ENCODE results near the gene COTL1.
A peak's percentile ranks its signal among the peaks of the same experiment; 100 is the strongest.
"Not testable (repeated sequence)": the region's sequence is repeated elsewhere in the genome, so short reads cannot be mapped to it uniquely, and the experiment has no call there.

COTL1 gene

DNA sequence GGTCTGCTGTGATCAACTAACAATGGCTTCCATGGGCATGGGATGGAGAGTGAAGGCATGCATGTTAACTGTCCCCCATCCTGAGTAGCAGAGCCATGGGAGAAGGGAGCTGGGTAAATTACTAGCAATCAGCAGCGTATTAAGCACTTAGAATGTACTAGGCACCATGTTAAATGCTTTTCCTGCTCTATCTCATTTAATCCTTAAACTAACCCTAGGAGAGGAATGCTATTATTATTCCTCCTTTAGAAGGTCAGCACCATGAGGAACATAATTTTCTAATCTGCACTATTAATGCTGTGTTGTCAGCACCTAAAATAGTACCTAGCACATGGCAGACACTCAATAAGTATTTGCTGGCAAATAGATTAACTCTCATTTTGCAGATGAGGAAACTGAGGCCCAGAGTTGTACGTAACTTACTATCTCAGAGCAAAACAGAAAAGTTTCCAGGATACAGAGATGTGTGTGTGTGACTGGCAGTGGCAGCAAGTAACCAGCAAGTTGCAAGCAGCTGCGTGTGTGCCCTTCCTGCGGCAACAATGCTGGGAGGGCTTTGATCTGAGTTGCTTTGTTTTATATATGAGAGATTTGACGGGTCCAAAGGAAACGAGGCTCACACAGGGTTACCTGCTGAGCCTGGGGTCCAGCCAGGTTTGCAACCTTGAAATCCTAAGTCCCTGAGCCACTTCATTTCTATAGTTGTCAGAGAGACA, 23.9 kb upstream of the COTL1 start:
- no peak for DNase-seq

DNA sequence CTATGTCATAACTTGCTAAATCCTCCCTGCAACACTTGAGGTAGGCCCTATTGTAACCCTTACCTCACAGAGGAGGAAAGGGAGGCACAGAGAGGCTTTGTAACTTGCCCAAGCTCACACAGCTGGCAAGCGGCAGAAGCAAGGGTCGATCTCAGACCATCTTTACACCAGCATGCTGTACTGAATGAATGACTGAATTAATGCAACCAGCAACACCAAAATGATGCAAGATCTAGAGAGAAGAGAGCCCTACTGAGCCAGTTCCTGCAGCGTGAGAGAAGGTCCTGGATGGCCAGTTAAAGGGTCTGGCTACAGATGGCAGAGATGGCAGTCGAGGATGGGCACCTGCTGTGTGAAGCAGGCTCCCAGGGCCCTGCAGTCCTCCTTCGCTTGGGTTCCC, 22.3 kb upstream of the COTL1 start:
- no peak for DNase-seq

DNA sequence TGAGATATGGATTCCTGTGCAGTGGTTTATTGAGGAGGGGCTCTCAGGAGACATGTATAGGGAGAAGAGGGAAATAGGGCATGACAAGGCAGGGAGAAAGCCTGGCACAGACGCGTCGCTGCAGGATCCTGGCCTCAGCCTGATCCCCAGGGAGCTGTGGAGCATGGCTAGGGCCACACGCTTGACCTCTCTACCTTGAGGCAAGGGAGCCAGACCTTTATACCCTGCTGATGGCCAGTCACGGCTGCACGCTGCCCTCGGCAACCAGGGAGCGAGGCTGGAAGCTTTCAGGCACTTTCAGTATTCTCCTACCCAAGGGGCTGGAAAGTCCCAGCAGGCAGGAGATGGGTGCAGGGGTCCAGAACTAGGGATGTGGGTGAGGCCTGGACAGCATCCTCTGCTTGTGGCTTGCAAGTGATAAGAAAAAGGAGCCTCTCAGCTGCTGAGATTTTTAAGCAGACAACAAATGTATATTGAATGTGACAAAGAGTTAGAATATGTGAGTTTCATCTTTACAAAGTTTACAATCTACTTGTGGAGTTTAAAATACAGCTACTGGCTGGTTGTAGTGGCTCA, 20.4 kb upstream of the COTL1 start:
- DNase-seq = no peak

DNA sequence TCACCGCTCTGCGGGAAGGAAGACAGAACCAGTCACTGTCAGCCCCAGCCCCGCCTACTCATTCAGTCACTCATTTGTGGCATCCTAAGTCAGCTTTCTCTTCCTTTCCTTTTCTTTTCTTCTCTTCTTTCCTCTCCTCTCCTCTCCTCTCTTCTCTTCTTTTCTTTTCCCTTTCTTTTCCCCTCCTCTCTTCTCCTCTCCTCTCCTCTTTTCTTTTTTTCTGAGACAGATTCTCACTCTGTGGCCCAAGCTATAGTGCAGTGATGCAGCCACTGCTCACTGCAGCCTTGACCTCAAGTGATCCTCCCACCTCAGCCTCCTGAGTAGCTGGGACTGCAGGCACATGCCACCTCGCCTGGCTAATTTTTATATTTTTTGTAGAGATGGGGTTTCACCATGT, 19.8 kb upstream of the COTL1 start:
- DNase-seq = no peak

DNA sequence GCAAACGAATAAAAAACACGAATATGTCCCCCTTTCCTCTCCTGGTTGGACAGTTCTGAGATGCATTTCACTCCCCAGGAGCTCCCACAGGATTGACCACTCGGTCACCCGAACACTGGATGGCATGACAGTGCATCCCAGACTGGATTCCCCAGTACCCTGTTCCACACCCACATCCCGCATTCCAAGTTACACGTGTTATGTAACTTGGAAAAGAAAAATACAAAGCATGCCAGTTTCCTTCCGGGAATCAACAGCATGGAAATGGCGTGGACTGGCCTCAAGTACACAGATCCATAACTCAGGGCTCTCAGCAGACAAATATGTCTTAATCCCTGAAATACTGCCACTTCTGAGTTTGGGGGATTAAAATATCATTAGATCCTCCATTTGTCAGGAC, 17.8 kb upstream of the COTL1 start:
- DNase-seq = no peak

DNA sequence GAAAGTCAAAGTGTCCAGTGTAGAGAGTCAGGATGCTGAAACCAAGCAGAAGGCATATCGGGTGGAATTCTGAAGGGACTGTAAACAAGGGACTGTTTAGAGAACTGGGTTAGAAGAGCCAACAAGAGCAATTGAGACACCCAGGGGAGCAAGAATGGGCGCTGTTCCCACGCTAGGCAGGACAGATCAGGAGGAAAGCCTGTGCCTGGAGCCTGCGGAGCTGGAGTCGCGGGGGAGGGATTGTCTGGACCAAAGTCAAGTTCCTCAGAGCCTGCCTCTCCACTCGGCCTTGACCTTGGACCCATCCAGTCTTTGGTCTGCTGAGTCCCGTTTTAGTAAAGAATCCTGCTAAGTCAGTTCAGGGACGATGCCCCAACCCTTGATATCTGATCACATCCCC, 15.7 kb upstream of the COTL1 start:
- DNase-seq = no peak

DNA sequence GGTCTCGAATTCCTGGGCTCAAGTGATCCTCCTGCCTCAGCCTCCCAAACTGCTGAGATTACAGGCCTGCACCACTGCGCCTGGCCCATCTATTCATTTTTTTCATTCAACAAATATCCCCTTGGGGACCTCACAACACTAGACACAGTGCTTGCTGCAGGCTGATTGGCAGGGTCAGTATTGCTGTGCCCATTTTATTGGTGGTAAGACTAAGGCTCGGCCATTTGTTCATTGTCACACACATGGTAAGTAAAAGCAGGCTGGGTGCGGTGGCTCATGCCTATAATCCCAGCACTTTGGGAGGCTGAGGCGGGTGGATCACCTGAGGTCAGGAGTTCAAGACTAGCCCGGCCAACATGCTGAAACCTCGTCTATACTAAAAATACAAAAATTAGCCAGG, 15.0 kb upstream of the COTL1 start:
- DNase-seq = not testable (repeated sequence)

DNA sequence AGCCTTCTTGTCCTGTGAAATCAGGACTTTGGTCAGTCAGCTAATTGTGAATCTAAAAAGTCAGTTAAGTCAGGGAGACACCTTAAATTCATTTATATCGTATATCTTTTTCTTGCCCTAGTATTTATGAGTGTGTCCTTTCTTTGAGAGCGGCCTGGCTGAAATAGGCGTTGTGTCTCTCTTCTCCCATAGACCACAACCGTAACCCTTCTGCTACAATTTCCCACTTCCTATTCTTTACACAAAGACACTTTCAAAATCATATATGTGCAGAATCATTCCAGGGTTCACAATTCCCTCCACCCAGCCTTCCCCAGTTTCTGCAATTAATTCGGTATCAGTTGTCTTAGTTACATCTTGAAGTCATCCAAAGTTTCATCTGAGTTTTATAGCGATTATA, 14.0 kb upstream of the COTL1 start:
- no peak for DNase-seq

DNA sequence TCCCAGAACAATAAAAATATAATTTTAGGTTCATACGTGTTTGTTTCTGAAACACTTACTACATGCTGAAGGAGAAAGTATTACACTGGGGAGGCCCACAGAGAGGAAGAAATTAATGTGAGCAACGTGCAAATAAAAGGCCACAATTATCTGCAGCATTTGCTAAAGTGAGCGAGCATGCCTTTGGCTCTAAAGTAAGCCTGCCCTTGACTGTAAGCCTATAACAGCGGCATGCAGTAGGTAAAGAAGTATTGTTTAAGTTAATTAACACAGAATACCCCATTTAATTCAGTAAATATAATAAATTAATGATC, 13.2 kb upstream of the COTL1 start:
- no peak for DNase-seq

DNA sequence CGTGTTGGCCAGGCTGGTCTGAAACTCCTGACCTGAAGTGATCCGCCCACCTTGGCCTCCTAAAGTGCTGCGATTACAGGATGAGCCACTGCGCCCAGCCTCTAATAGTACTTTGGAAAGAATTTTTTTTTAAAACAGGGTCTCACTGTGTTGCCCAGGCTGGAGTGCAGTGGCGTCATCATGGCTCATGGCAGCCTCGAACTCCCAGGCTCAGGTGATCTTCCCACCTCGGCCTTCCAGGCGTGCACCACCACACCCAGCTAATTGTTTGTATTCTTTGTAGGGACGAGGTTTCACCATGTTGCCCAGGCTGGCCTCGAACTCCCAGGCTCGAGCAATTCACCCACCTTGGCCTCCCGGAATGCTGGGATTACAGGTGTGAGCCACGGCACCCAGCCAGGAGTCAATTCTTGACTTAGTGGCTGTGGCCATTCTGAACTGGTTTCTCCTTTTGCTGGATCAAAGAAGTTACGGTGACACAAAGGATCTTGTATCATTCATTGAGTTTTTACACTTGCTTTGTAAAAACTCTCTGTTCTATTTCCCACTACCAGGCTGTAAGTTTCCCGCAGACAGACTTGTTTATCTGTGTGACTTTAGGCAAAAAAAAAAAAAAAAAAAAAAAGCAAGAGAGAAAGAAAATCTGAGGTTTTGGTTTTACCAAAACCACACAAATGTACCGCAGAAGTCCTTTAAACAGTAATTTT, 12.7 kb upstream of the COTL1 start:
- DNase-seq = no peak

DNA sequence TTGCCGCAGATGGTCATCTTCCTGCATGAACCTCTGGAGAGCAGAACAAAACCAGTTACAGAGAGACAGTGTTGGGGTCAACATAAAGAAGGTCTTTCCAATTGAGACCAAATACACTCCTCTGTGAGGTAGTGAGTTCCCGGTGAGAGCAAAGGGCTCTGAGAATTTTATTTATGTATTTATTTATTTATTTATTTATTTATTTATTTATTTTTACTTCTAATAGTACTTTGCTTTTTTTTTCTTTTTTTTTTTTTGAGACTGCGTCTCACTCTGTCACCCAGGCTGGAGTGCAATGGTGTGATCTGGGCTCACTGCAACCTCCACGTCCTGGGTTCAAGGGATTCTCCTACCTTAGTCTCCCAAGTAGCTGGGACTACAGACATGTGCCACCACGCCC, 12.1 kb upstream of the COTL1 start:
- no peak for DNase-seq

DNA sequence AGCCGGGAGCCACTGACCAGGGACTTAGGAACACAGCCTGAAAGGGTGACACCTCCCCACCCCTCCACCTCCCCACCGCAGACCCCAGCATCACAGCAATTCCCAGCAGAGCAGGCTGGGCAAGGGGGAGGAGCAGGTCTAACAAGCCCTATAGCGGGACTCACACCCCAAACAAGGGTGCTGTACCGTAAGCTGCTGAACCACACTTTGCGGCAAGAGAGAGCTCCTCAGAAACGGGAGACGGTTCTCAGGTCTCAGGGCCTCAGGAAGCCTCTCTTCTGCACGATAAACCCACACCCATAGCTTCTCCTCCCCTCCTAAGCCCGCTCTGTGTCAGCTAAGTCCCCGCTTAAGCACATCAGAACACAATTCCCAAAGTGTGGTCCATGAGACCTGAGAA, 11.7 kb upstream of the COTL1 start:
- no peak for DNase-seq

DNA sequence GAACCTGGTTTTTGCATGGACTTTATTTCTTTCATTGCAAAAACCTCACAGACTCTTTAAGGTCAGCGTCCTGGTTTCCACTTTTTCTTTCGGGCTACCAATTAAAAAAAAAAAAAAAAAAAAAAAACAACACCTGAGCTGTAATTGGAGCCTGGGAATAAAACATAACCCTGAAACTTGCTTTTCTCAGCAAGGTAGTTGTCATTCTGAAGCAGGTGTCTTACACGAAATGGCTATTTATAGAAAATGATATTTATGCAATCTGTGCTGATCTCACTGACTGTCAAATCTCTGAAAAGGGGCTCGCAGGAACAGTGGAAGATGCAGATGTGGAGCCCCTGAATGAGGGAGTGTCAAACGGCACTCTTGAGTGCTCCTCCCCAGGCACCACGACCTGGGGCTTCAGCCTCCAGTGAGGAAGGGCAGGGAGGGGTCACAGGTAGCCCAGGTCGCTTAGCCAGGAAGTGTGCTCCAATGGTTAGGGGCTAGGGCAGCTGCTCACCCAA, 10.4 kb upstream of the COTL1 start:
- no peak for DNase-seq

DNA sequence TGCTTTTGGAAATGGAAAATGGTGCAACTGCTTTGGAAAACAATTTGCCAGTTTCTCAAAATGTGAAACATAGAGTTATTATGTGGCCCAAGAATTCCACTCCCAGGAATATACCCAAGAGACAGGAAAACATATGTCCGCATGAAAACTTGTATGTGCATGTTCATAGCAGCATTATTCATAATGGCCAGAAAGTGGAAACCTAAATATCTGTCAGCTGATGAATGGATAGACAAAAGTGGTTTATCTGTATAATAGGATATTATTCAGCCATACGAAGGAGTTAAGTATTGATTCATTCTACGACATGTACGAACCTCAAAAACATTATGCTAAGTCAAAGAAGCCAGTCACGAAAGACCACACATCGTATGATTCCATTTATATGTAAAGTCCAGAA, 7.7 kb upstream of the COTL1 start:
- no peak for DNase-seq

DNA sequence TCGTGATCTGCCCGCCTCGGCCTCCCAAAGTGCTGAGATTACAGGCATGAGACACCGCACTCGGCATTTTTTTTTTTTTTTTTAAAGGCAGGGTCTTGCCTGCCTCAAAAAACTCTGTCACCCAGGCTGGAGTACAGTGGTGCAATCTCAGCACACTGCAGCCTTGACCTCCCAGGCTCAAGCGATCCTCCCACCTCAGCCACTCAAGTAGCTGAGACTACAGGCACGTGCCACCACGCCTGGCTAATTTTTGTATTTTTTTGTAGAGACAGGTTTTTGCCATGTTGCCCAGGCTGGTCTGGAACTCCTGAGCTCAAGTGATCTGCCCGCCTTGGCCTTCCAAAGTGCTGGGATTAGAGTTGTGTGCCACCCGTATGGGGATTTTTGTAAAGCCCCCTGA, 3.0 kb upstream of the COTL1 start:
- not testable (repeated sequence) for DNase-seq

DNA sequence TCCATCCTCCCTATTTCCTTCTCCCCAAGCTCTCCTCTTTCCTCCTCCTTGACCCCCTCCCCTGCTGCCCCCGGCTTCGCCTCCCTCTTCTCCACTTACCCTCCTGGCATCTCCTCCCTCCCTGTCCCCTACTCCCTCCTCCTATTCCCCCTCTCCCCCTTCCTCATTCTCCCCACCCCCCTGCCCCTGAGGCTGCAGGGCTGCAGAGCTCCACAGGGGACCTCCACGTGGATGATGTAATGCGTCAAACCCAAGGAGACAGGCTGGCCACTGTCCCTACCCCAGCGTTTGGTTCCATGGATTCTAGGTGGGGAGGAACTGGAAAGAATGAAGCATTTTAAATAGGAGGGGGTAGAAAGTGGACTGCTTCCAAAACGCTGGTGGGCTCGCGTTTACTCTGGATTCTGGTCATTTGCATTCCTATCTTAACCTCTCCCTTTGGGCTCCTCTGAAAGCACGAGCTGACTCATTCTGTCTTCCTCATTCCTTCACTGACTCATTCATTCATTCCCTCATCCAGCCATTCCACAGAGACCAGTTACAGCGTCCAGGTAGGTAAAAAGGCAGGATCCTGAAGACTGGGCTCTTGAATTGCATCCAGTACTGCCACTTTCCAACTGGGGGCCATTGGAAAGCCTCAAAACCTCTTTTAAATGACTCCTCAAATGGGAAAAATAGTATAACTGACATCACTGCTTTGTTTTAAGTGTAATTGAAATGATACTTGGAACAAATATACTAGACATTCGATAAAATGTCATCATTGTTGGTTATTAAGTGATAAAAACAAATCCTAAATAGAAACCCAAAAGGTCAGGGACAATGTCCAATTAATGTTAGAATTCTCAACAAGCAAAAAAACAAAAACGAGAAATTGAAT, 943 bp upstream of the COTL1 start:
- peak; percentile 88 for DNase-seq

DNA sequence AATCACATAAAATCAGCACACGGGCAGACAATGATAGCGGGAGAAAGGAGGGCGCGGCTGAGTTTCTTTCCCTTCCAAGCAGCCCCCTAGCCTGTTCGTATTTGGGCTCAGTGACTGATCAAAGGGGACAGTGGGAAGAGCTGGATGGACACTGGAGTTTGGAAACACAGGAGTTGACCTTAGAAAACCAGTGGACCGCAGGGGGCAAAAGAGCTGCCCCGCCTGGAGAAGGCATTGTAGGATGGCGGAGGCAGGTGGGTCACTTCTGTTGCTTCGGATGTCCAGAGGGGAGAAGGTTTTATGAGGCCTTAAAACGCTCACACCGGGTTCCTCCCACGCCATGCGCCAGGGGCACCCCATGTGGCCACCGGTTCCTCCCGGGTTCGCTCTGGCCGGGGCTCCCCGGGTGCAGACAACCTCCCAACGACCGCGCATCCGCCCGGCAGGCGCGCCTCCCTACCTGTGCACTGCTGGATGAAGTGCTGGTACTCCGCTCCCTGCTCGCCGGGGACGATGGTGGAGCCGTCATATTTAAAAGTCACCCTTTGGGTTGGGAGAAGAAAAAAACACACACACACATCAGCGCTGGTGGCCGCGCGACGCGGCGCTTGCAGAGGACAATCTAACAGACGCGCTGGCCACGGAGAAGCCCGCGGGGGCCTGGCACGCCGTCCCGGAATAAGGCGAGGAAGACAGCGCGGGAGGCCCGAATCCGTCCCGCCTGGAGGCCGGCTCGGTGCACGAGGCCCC, 662 bp downstream of the COTL1 start:
- no peak for DNase-seq

DNA sequence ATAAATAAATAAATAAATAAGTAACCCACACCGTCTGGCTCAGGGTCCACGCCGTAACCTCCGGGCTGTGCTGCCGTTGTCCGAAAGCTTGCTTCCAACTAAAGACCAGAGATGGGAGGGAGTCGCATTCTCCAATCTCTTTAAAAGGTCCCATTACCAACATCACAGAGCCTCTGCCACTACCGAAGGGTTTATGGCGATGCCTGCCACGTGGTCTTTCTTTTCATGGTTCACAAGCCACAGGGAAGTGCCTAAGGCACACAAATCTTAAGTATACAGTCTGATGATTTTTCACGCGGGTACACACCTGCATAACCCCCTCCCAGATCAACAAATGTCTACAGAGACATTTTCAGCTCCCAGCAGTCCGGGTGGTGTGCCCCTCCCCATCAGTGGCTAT, 1.4 kb downstream of the COTL1 start:
- no peak for DNase-seq

DNA sequence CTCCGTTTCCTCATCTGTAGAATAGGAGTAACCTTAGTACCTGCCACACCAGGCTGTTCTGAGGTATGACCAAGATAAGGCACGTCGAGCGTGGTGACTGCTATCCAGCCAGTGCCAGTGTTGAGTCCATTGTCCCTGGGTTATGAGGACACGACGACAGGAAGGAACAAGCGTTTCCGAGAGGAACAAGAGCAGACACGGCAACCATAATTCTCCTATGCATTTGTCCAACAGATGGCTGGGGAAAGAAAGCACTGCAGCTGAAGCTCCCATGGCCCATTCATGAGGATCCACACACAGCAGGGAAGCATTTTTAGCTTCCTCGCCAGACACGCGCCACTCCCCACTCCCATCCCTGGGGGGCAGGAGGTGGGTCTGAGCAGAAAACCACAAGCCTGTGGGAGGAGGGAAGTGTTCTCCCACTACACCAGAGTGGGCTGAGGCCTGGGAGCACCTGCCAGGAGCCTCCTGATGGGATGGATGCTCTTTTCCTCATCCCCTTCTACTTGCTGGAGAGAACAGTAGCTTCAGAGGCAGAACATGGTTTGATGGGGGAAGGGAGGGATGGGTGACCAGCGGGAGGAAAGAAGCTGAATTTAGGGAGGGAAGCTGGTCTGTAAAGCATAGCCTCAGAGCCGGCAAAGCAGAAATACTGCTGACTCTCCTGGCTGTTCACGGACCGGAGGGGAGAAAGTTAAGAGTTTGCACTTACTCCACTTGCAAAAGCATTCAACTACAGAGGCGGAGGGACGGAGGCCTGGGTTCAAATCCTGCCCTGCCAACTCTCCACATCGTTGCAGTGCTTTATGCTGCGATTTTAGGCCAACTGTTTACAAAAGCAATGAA, 2.7 kb downstream of the COTL1 start:
- DNase-seq = no peak

DNA sequence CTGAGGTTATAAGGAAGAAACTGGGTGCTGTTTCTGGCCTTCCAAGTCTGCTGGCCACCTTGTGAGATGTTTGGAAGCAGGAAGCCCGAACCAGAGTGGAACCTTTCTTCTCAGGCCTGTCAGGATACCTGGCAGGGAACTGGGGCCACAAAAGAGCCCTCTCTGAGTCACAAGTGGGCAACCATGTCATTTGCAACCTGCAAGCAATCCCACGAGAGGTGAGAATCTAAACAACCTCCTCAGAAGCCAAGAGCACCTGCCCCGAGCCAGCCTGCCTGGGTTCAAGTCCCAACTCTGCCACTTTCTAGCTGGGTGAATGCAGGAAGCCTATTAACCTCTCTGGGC, 3.3 kb downstream of the COTL1 start:
- DNase-seq = no peak

DNA sequence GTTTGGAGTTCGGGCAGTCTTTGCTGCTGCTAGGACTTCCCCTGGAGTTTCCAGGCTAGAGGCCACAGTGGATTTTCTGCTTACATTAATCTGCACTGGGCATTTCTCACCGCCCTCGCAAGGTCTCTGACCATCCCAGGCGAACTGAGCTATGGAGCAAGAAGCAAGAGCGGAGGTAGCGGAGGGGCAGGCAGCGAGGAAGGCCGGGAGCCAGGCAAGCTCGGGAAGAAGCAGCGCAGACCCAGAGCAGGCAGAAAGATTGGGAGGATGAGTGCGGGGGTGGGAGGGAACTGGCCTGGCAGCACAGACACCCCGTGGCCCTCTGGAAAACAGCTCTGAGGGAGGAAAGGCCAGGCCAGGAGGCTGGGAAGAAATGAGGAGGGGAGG, 3.8 kb downstream of the COTL1 start:
- no peak for DNase-seq

All from amniotic stem cell (primary cell).